ENCODE data around the gene ZBTB16. TPM values are rescaled to one million over a fixed set of nuclear protein-coding genes. Genes with fewer than 3 reads are reported as not detected.

The ZBTB16 gene
- total and polyA plus RNA-seq, 4 donors, result 8.9 to 140 (median 34.5) TPM

- H3K36me3 ChIP-seq (ENCODE audit: control insufficient read depth in 4 of 4, insufficient read depth in 3 of 4, low read depth in 1 of 4, low read length in 3 of 4), result peaks cover 2 to 9% (median 5%) of the 10 kb centered on the region in 4 donors
- no peaks in the 10 kb centered on the region for H3K27me3 ChIP-seq (ENCODE audit: control insufficient read depth in 4 of 4, insufficient read depth in 4 of 4, low read length in 3 of 4)
- no peak overlapping the region for H3K27ac ChIP-seq (ENCODE audit: low read depth in 1 of 2, low read length in 2 of 2)
- H3K4me3 ChIP-seq (ENCODE audit: low read depth in 1 of 3, low read length in 3 of 3), result no peak overlapping the region
- 90% methylated on average over 15 of the region's 15 CpGs for WGBS
- H3K9ac ChIP-seq (ENCODE audit: low read depth in 1 of 2, low read length in 2 of 2), result no peak overlapping the region
- DNase-seq (ENCODE audit: low spot score), result no peak
- H3K4me1 ChIP-seq (ENCODE audit: control insufficient read depth in 4 of 4, insufficient read depth in 4 of 4, low read length in 3 of 4), result peaks cover 0 to 10% (median 3%) of the 10 kb centered on the region in 4 donors
- TF ChIP-seq GABPA (IDR thresholded peaks at IDR 0.05 in 1 of 2, conservative IDR thresholded peaks at IDR 0.05 in 1 of 2) (no peak), REST (IDR thresholded peaks at IDR 0.05) (no peak), FOXA2 (IDR thresholded peaks at IDR 0.05) (no peak), EGR1 (IDR thresholded peaks at IDR 0.05; ENCODE audit: low read depth in 2 of 2) (no peak), NR2F2 (IDR thresholded peaks at IDR 0.05) (no peak)
- H3K9me3 ChIP-seq (ENCODE audit: control insufficient read depth in 4 of 4, low read length in 3 of 4), result no peaks in the 10 kb centered on the region
Observed at GRCh38 chr11:114230031-114230704, 170.7 kb downstream of the ZBTB16 start.

GRCh38 chr11:114232400-114233059 is 173.0 kb downstream of the ZBTB16 start:
- H3K9ac ChIP-seq (ENCODE audit: low read depth in 1 of 2, low read length in 2 of 2), result no peak overlapping the region
- H3K4me1 ChIP-seq (ENCODE audit: control insufficient read depth in 4 of 4, insufficient read depth in 4 of 4, low read length in 3 of 4), result peaks cover 0 to 10% (median 3%) of the 10 kb centered on the region in 4 donors
- H3K27me3 ChIP-seq (ENCODE audit: control insufficient read depth in 4 of 4, insufficient read depth in 4 of 4, low read length in 3 of 4), result no peaks in the 10 kb centered on the region
- DNase-seq (ENCODE audit: low spot score), result no peak
- H3K9me3 ChIP-seq (ENCODE audit: control insufficient read depth in 4 of 4, low read length in 3 of 4), result no peaks in the 10 kb centered on the region
- H3K27ac ChIP-seq (ENCODE audit: low read depth in 1 of 2, low read length in 2 of 2), result no peak overlapping the region
- peaks cover 0 to under 1% (median 0%) of the 10 kb centered on the region in 4 donors for H3K36me3 ChIP-seq (ENCODE audit: control insufficient read depth in 4 of 4, insufficient read depth in 3 of 4, low read depth in 1 of 4, low read length in 3 of 4)
- H3K4me3 ChIP-seq (ENCODE audit: low read depth in 1 of 3, low read length in 3 of 3), result no peak overlapping the region
- TF ChIP-seq ATF3 (IDR thresholded peaks at IDR 0.05) (no peak), RAD21 (IDR thresholded peaks at IDR 0.05) (no peak), MAX (IDR thresholded peaks at IDR 0.05) (no peak), SP1 (IDR thresholded peaks at IDR 0.05) (no peak), CTCF (IDR thresholded peaks at IDR 0.05; ENCODE audit: low read depth, low read length, missing input control) (no peak), JUND (IDR thresholded peaks at IDR 0.05) (no peak), HNF4A (conservative IDR thresholded peaks at IDR 0.05) (peak in 1 of 2 donors; percentile 44)
- WGBS, result 88% methylated on average over 18 of the region's 18 CpGs

Measured in liver (tissue), 9 donors.